ENCODE data around the gene GNG11. TPM values are rescaled to one million over a fixed set of nuclear protein-coding genes. Genes with fewer than 3 reads are reported as not detected.

GNG11 gene
- total RNA-seq, 1 experiment from 2014 or later, result not detected

- BruUV-seq (replicated peaks), result no TSS peak
- Histone ChIP-seq H3K4me2 (ENCODE audit: low read length) (no peak within 1 kb of the TSS), H3K9me2 (ENCODE audit: insufficient read depth) (no peaks in the 10 kb centered on the region), H3K36me3 (ENCODE audit: control insufficient read depth in 1 of 2, insufficient read depth in 2 of 2, low read length in 2 of 2) (no peaks in the 10 kb centered on the region), H4K20me1 (ENCODE audit: insufficient read depth) (no peaks in the 10 kb centered on the region), H3K9ac (ENCODE audit: low read length) (no peak within 1 kb of the TSS), H3K79me2 (ENCODE audit: insufficient read depth, low read length) (no peaks in the 10 kb centered on the region), H3K27me3 (ENCODE audit: insufficient read depth, low read length) (no peaks in the 10 kb centered on the region), H3K4me3 (replicated peaks in 1 of 2; ENCODE audit: low read depth in 1 of 2, low read length in 2 of 2) (no peak within 1 kb of the TSS), H3K4me1 (ENCODE audit: control insufficient read depth in 1 of 2, insufficient read depth in 2 of 2, low read length in 2 of 2) (peaks cover 5 to 8% of the 10 kb centered on the region in 2 experiments; a peak in 2 of 4 replicates), H3K27ac (ENCODE audit: low read depth, low read length) (no peak within 1 kb of the TSS), H3K9me3 (ENCODE audit: control insufficient read depth in 1 of 2, insufficient read depth in 1 of 2, low read depth in 1 of 2, low read length in 2 of 2) (no peaks in the 10 kb centered on the region), H2AFZ (ENCODE audit: low read depth, low read length, poor library complexity, severe bottlenecking) (no peak within 1 kb of the TSS)
- ChIA-PET CTCF (no interaction called here), RAD21 (ENCODE audit: low non-redundant PET in 1 of 2, low total read pairs in 2 of 2, uncharacterized antibody in 2 of 2, unreplicated experiment in 2 of 2) (no interaction called here), POLR2A (no interaction called here)
- TF ChIP-seq ZNF274 (IDR thresholded peaks at IDR 0.05; ENCODE audit: low read depth, low read length), result no peak
- TF ChIP-seq POLR2AphosphoS5 (IDR thresholded peaks at IDR 0.05; ENCODE audit: low read depth, low read length), result no peak
- no peak for TF ChIP-seq JUND (IDR thresholded peaks at IDR 0.05)
- TF ChIP-seq YY1 (IDR thresholded peaks at IDR 0.05; ENCODE audit: extremely low read depth, insufficient replicate concordance, low read depth, low read length), result no peak
- TF ChIP-seq CEBPB (IDR thresholded peaks at IDR 0.05; ENCODE audit: low read depth), result no peak
- TF ChIP-seq SRF (IDR thresholded peaks at IDR 0.05; ENCODE audit: low read depth), result no peak
- no peak for TF ChIP-seq CBX3 (IDR thresholded peaks at IDR 0.05; ENCODE audit: low read depth)
- TF ChIP-seq ELF1 (IDR thresholded peaks at IDR 0.05; ENCODE audit: borderline replicate concordance, low read depth), result no peak
- TF ChIP-seq SP1 (IDR thresholded peaks at IDR 0.05; ENCODE audit: low read depth), result no peak
- no peak for TF ChIP-seq ATF3 (IDR thresholded peaks at IDR 0.05)
- TF ChIP-seq POLR2A (IDR thresholded peaks at IDR 0.05; ENCODE audit: borderline replicate concordance, extremely low read depth, insufficient read depth, insufficient read length), result no peak
- TF ChIP-seq CTCF (IDR thresholded peaks at IDR 0.05 in 2 of 3, conservative IDR thresholded peaks at IDR 0.05 in 1 of 3; ENCODE audit: borderline replicate concordance in 1 of 3, insufficient read depth in 1 of 3, low read depth in 2 of 3, low read length in 2 of 3), result no peak
- TF ChIP-seq ZFX (IDR thresholded peaks at IDR 0.05), result no peak
- ATAC-seq (no peak), DNase-seq (ENCODE audit: low read depth, low spot score) (no peak)
- intact Hi-C loops (cut with micrococcal nuclease), result no loop called here
Observed at GRCh38 chr7:93906267-93906666, 15.3 kb upstream of the GNG11 start, which contains the start of gene GNGT1. GNGT1 (plus strand) TSS chr7:93906567; CDS start chr7:93906747, 180 bp downstream.

All from HCT116 (cell line).